Fibroblast of mammary gland (primary cell): ENCODE results near the gene AKR1D1.
"Not testable (repeated sequence)": the region's sequence is repeated elsewhere in the genome, so short reads cannot be mapped to it uniquely, and the experiment has no call there.

Experiments
- DNase-seq: peaks from one replicate; pipeline ENCODE4 v3.0.0-alpha.2; 2010; ENCODE audit warnings: low read depth
- H3K4me3 ChIP-seq: 2 replicates; pipeline ENCODE4 v1.5.1; 2011; ENCODE audit warnings: low read depth, mild to moderate bottlenecking, low read length, moderate library complexity; ENCODE audit not compliant: control insufficient read depth
- TF ChIP-seq, protein P1 (sequence below): conservative IDR thresholded peaks from 2 replicates; pipeline ENCODE4 v1.5.1; 2011; ENCODE audit warnings: low read depth, low read length, inconsistent platforms; ENCODE audit not compliant: control insufficient read depth, insufficient read depth

AKR1D1 gene

DNA sequence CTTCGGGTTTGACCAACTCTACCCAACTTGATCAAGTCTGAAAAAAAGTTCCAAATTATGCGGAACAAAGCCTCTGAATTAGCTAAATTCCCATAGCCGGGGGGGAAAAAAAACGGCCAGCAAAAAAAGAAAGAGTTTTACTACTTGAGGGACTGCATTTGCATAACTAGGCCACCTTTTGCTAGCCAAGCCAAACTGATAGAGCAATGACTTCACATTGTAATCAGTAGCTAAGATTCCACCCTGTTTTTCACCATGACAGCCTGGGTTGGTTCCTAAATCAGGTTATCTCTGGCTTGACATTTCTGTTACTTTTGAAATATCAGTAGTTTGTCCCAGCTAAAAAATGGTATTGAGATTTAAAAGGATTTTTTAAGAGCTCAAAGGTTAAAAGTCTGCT, 43.0 kb upstream of the AKR1D1 start:
- H3K4me3 ChIP-seq = no peak overlapping the region
- DNase-seq = no peak
- TF ChIP-seq, protein P1, sequence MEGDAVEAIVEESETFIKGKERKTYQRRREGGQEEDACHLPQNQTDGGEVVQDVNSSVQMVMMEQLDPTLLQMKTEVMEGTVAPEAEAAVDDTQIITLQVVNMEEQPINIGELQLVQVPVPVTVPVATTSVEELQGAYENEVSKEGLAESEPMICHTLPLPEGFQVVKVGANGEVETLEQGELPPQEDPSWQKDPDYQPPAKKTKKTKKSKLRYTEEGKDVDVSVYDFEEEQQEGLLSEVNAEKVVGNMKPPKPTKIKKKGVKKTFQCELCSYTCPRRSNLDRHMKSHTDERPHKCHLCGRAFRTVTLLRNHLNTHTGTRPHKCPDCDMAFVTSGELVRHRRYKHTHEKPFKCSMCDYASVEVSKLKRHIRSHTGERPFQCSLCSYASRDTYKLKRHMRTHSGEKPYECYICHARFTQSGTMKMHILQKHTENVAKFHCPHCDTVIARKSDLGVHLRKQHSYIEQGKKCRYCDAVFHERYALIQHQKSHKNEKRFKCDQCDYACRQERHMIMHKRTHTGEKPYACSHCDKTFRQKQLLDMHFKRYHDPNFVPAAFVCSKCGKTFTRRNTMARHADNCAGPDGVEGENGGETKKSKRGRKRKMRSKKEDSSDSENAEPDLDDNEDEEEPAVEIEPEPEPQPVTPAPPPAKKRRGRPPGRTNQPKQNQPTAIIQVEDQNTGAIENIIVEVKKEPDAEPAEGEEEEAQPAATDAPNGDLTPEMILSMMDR = no peak

- DNase-seq = no peak
- no peak overlapping the region for H3K4me3 ChIP-seq
- TF ChIP-seq, protein P1 = no peak
Measured at GRCh38 chr7:138036135-138036534, 40.1 kb upstream of the AKR1D1 start.

DNA sequence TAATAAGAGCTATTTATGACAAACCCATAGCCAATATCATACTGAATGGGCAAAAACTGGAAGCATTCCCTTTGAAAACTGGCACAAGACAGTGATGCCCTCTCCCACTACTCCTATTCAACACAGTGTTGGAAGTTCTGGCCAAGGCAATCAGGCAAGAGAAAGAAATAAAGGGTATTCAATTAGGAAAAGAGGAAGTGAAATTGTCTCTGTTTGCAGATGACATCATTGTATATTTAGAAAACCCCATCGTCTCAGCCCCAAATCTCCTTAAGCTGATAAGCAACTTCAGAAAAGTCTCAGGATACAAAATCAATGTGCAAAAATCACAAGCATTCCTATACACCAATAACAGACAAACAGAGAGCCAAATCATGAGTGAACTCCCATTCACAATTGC, 36.2 kb upstream of the AKR1D1 start:
- not testable (repeated sequence) for DNase-seq, H3K4me3 ChIP-seq

GRCh38 chr7:138044897-138045296, 31.4 kb upstream of the AKR1D1 start:
- DNase-seq = no peak
- TF ChIP-seq, protein P1 = no peak
- no peak overlapping the region for H3K4me3 ChIP-seq

- no peak overlapping the region for H3K4me3 ChIP-seq
- TF ChIP-seq, protein P1 = no peak
- DNase-seq = no peak
Measured at GRCh38 chr7:138047907-138048306, 28.4 kb upstream of the AKR1D1 start.

DNA sequence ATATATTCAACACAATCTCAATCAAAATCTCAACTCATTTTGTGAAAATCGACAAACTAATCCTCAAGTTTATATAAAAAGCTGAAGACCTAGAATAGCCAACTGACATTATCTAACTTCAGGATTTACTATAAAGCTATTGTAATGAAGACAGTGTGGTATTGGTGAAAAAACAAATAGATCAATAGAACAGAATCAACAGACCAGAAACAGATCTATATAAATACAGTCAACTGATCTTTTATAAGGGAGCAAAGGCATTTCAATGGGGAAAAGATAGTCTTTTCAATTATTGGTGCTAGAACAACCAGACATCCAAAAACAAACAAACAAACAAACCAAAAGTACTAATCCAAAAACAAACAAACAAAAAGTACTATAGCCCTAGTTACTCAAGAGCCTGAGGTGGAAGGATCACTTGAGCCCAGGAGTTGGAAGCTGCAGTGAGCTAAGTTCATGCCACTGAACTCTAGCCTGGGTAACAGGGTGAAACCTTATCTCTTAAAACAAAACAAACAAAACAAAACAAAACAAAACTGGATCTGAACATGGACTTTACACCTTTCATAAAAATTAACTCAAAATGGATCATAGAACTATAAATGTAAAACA, 26.6 kb upstream of the AKR1D1 start:
- TF ChIP-seq, protein P1 = no peak
- no peak for DNase-seq

DNA sequence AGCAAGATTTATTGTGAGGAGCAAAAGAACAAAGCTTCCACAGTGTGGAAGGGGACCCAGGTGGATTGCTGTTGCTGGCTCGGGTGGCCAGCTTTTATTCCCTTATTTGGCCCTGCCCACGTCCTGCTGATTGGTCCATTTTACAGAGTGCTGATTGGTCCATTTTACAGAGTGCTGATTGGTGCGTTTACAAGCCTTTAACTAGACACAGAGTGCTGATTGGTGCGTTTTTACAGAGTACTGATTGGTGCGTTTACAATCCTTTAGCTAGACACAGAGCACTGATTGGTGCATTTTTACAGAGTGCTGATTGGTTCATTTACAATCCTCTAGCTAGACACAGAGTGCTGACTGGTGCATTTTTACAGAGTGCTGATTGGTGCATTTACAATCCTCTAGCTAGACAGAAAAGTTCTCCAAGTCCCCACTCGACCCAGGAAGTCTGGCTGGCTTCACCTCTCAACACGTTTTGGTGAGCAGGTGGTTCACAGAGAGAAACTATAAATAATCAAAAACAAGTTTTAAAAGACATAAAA, 24.5 kb upstream of the AKR1D1 start:
- not testable (repeated sequence) for H3K4me3 ChIP-seq, DNase-seq

More for the DNA sequence above, 26.6 kb upstream of the AKR1D1 start:
- no peak overlapping the region for H3K4me3 ChIP-seq

GRCh38 chr7:138052696-138053095, 23.6 kb upstream of the AKR1D1 start:
- no peak for DNase-seq
- TF ChIP-seq, protein P1 = no peak
- H3K4me3 ChIP-seq = no peak overlapping the region

GRCh38 chr7:138055698-138056097, 20.6 kb upstream of the AKR1D1 start:
- not testable (repeated sequence) for H3K4me3 ChIP-seq, DNase-seq
